Activated T-helper 17 cell treated with anti-CD3 and anti-CD28 coated beads, Interleukin-2, amount 50 U/mL, for 72 hours (primary cell): ENCODE results near the gene YJEFN3. TPM values are rescaled to one million over a fixed set of nuclear protein-coding genes. Genes with fewer than 3 reads are reported as not detected.

Experiments
- ATAC-seq: fragments of 150-1000 bp; cut with Tn5 transposase; replicated peaks from 2 replicates; pipeline ENCODE4 v1.10.0; 2021; ENCODE audit warnings: mild to moderate bottlenecking, moderate library complexity
- H3K27ac Mint-ChIP-seq: one replicate; pipeline ENCODE4 v1.8.0; 2022; ENCODE audit warnings: mixed read lengths
- H3K27me3 Mint-ChIP-seq: one replicate; pipeline ENCODE4 v1.8.0; 2022; ENCODE audit warnings: mixed read lengths
- H3K36me3 Mint-ChIP-seq: one replicate; pipeline ENCODE4 v1.8.0; 2022; ENCODE audit warnings: low read depth, mild to moderate bottlenecking, mixed read lengths
- H3K4me1 Mint-ChIP-seq: one replicate; pipeline ENCODE4 v1.8.0; 2022; ENCODE audit warnings: mixed read lengths
- H3K4me3 Mint-ChIP-seq: one replicate; pipeline ENCODE4 v1.8.0; 2022; ENCODE audit warnings: mild to moderate bottlenecking, mixed read lengths
- H3K9me3 Mint-ChIP-seq: one replicate; pipeline ENCODE4 v1.8.0; 2022; ENCODE audit warnings: mixed read lengths
- total RNA-seq, 2 donors: library from RNA; stranded (reverse); gene quantifications; one replicate each; pipeline ENCODE4 v1.2.3, GENCODE V29; 2022

YJEFN3 gene
- total RNA-seq, 2 donors from 2014 or later, result 6.7 to 10.3 TPM

- no peak overlapping the region for H3K4me3 Mint-ChIP-seq
- no peak overlapping the region for H3K27ac Mint-ChIP-seq
- H3K36me3 Mint-ChIP-seq, result peaks cover 72% of the 10 kb centered on the region
- H3K4me1 Mint-ChIP-seq, result peaks cover 12% of the 10 kb centered on the region
- H3K27me3 Mint-ChIP-seq, result no peaks in the 10 kb centered on the region
- H3K9me3 Mint-ChIP-seq, result no peaks in the 10 kb centered on the region
- no peak for ATAC-seq
Measured at GRCh38 chr19:19580418-19580817, 51.7 kb downstream of the YJEFN3 start.

DNA sequence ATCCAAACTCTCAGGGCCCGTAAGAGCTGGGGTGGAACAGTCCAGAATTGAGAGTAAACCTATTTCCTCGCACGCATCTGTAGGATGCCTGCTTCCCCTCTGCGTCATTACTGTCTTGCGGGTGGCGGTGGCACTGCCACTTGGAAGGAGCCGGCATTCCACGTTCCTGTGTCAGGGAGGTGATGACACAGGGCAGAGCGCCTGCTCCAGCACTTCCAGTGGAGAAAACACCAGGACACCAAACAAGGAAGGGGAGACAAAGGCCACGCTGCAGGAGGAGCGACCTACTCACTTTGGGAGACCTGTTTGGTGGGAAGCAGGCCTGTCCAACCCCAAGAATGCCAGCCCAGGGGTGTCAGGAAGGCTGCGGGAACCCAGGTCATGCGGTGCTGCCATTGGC lies 52.7 kb downstream of the YJEFN3 start:
- Mint-ChIP-seq H3K9me3 (no peaks in the 10 kb centered on the region), H3K27me3 (no peaks in the 10 kb centered on the region), H3K36me3 (peaks cover 77% of the 10 kb centered on the region), H3K4me3 (no peak overlapping the region), H3K4me1 (peaks cover 17% of the 10 kb centered on the region), H3K27ac (no peak overlapping the region)
- no peak for ATAC-seq

DNA sequence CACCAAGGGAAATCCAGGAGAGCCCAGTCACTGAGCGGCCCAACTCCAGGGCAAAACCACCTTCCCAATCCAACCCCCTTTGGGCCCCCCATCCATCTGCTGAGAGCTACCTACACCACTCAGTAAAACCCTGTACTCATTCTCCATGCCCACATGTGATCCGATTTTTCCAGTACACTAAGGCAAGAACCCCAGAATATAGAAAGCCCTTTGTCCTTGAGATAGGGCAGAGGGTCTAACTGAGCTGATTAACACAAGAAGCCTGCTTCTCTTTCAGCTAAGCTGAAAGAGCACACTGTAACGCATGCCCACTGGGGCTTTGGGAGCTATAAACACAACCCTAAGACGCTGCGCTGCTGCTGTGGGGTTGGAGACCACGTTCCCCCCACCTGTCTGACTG lies 53.8 kb downstream of the YJEFN3 start:
- Mint-ChIP-seq H3K4me1 (peaks cover 17% of the 10 kb centered on the region), H3K27me3 (no peaks in the 10 kb centered on the region), H3K4me3 (no peak overlapping the region), H3K9me3 (no peaks in the 10 kb centered on the region), H3K27ac (peak overlapping the region; percentile 12), H3K36me3 (peaks cover 77% of the 10 kb centered on the region)
- no peak for ATAC-seq

DNA sequence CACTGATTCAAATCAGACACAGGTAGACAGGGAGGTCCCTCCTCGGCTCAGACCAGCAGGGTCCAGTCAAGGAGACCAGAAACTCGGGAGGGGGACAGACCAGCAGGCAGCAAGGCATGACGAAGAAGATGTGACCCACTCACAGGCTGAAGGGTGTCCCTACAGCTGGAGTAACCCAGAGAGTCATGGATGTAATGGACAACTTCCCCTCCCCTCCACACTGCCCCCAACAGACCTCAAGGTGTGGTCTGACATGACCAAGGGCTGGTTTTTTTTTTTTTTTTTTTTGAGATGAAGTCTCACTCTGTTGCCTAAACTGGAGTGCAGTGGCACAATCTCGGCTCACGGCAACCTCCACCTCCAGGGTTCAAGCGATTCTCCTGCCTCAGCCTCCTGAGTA lies 55.6 kb downstream of the YJEFN3 start:
- Mint-ChIP-seq H3K4me1 (peaks cover 26% of the 10 kb centered on the region), H3K36me3 (peaks cover 87% of the 10 kb centered on the region), H3K27me3 (no peaks in the 10 kb centered on the region), H3K9me3 (no peaks in the 10 kb centered on the region), H3K4me3 (no peak overlapping the region), H3K27ac (no peak overlapping the region)
- no peak for ATAC-seq

Other genes with a start within 250 kb of the YJEFN3 start
- 10 to 100 TPM; 50.2 to 51.1 TPM for gene SUGP1, start 208.4 kb upstream of the YJEFN3 start, total RNA-seq
- gene MAU2, start 208.1 kb upstream of the YJEFN3 start, total RNA-seq, result 10 to 100 TPM; 58.8 to 67.9 TPM
- 100 to 1,000 TPM in 1 of 2 donors, 10 to 100 TPM in 1; 88.0 to 160 TPM for gene GATAD2A, start 123.2 kb upstream of the YJEFN3 start, total RNA-seq
- gene TSSK6, start 13.4 kb upstream of the YJEFN3 start, total RNA-seq, result 1 to 10 TPM; 4.1 to 4.5 TPM
- gene NDUFA13, start 12.7 kb upstream of the YJEFN3 start, total RNA-seq, result 100 to 1,000 TPM; 276 to 397 TPM
- under 1 TPM; 0.26 to 0.97 TPM for gene CILP2, start 9.4 kb downstream of the YJEFN3 start, total RNA-seq
- 100 to 1,000 TPM in 1 of 2 donors, 10 to 100 TPM in 1; 63.9 to 101 TPM for gene PBX4, start 89.8 kb downstream of the YJEFN3 start, total RNA-seq
- gene LPAR2, start 99.3 kb downstream of the YJEFN3 start, total RNA-seq, result 10 to 100 TPM; 46.3 to 85.6 TPM
- 100 to 1,000 TPM in 1 of 2 donors, 10 to 100 TPM in 1; 79.9 to 100 TPM for gene GMIP, start 114.7 kb downstream of the YJEFN3 start, total RNA-seq
- gene ATP13A1, start 134.8 kb downstream of the YJEFN3 start, total RNA-seq, result 10 to 100 TPM; 47.8 to 79.6 TPM
- 10 to 100 TPM; 57.0 to 70.7 TPM for gene ZNF101, start 139.9 kb downstream of the YJEFN3 start, total RNA-seq
- gene ZNF14, start 204.2 kb downstream of the YJEFN3 start, total RNA-seq, result 10 to 100 TPM in 1 of 2 donors, 1 to 10 TPM in 1; 4.7 to 10.9 TPM